GM23338 (cell line): ENCODE results near the gene CFDP1. TPM values are rescaled to one million over a fixed set of nuclear protein-coding genes. Genes with fewer than 3 reads are reported as not detected.

Experiments
- ATAC-seq: fragments of 200-7000 bp; cut with Tn5 transposase; 3 replicates; pipeline ENCODE4 v1.9.1; 2020
- DNase-seq: peaks from one replicate; pipeline ENCODE4 v3.0.0-alpha.2; 2015; ENCODE audit warnings: low spot score
- H2AFZ ChIP-seq: fragments of 200-600 bp; sonication (generic); 2 replicates; pipeline ENCODE4 v1.8.0; 2016; ENCODE audit warnings: antibody characterized with exemption, mild to moderate bottlenecking, moderate library complexity
- H3F3A ChIP-seq: fragments of 200-600 bp; sonication (generic); replicated peaks from 2 replicates; pipeline ENCODE4 v1.8.0; 2017; ENCODE audit warnings: antibody characterized with exemption, mixed run types, low read depth
- H3K27ac ChIP-seq: fragments of 200-600 bp; sonication (generic); 2 replicates; pipeline ENCODE4 v1.6.1; 2016; ENCODE audit warnings: low read depth
- H3K27me3 ChIP-seq: fragments of 200-600 bp; sonication (generic); 2 replicates; pipeline ENCODE4 v1.8.0; 2016; ENCODE audit warnings: mild to moderate bottlenecking, mixed run types, moderate library complexity; ENCODE audit not compliant: insufficient read depth
- H3K36me3 ChIP-seq: fragments of 200-600 bp; sonication (generic); 2 replicates; pipeline ENCODE4 v1.8.0; 2016; ENCODE audit warnings: mild to moderate bottlenecking; ENCODE audit not compliant: insufficient read depth
- H3K4me1 ChIP-seq: fragments of 200-600 bp; sonication (generic); 2 replicates; pipeline ENCODE4 v1.8.0; 2016; ENCODE audit warnings: mild to moderate bottlenecking, moderate library complexity; ENCODE audit not compliant: insufficient read depth
- H3K4me2 ChIP-seq: fragments of 200-600 bp; sonication (generic); 2 replicates; pipeline ENCODE4 v1.7.1; 2017; ENCODE audit warnings: mixed run types
- H3K4me3 ChIP-seq: fragments of 200-600 bp; sonication (generic); 2 replicates; pipeline ENCODE4 v1.6.1; 2016; ENCODE audit warnings: mixed run types
- H3K79me2 ChIP-seq: fragments of 200-600 bp; sonication (generic); replicated peaks from 2 replicates; pipeline ENCODE4 v1.8.0; 2017; ENCODE audit warnings: mild to moderate bottlenecking; ENCODE audit not compliant: insufficient read depth
- H3K9me2 ChIP-seq: fragments of 200-600 bp; sonication (generic); 2 replicates; pipeline ENCODE4 v1.8.0; 2017; ENCODE audit not compliant: insufficient read depth
- H4K20me1 ChIP-seq: fragments of 200-600 bp; sonication (generic); replicated peaks from 2 replicates; pipeline ENCODE4 v1.8.0; 2017; ENCODE audit warnings: mild to moderate bottlenecking; ENCODE audit not compliant: insufficient read depth
- H3K27ac Mint-ChIP-seq: 2 replicates; pipeline ENCODE4 v1.8.0; 2020; ENCODE audit warnings: inconsistent platforms, mild to moderate bottlenecking, moderate library complexity, mixed read lengths
- H3K27me3 Mint-ChIP-seq: 3 replicates; pipeline ENCODE4 v1.8.0; 2022; ENCODE audit warnings: low read depth, mild to moderate bottlenecking, moderate library complexity, mixed read lengths, inconsistent platforms; ENCODE audit not compliant: insufficient read depth, poor library complexity
- H3K36me3 Mint-ChIP-seq: 3 replicates; pipeline ENCODE4 v1.8.0; 2021; ENCODE audit warnings: low read depth, mild to moderate bottlenecking, inconsistent platforms, moderate library complexity, mixed read lengths
- H3K4me1 Mint-ChIP-seq: 3 replicates; pipeline ENCODE4 v1.8.0; 2020; ENCODE audit warnings: mild to moderate bottlenecking, inconsistent platforms, mixed read lengths
- H3K4me3 Mint-ChIP-seq: 3 replicates; pipeline ENCODE4 v1.8.0; 2021; ENCODE audit warnings: moderate library complexity, mild to moderate bottlenecking, inconsistent platforms, mixed read lengths
- H3K9me3 Mint-ChIP-seq: 3 replicates; pipeline ENCODE4 v1.8.0; 2020; ENCODE audit warnings: moderate library complexity, mild to moderate bottlenecking, inconsistent platforms, mixed read lengths
- CREB1 ChIP-seq: fragments of 250-450 bp; sonication (Bioruptor Pico); IDR thresholded peaks from 2 replicates; pipeline ENCODE4 v1.5.0; 2020; ENCODE audit warnings: low read depth, mild to moderate bottlenecking, moderate library complexity
- JUNB ChIP-seq: IDR thresholded peaks from one replicate; pipeline ENCODE4 v1.6.1; 2016; ENCODE audit warnings: antibody characterized with exemption; ENCODE audit not compliant: unreplicated experiment
- POLR2AphosphoS5 ChIP-seq: IDR thresholded peaks from 2 replicates; pipeline ENCODE4 v1.6.1; 2016; ENCODE audit warnings: antibody characterized with exemption, low read depth
- ZNF114 ChIP-seq: fragments of 250-450 bp; sonication (Bioruptor Pico); IDR thresholded peaks from 2 replicates; pipeline ENCODE4 v1.5.0; 2020; ENCODE audit warnings: mild to moderate bottlenecking, moderate library complexity
- polyA plus RNA-seq: library from polyadenylated mRNA; unstranded; fragments of >200 nt; fragmentation: Nextera tagmentation; extraction: Ambion mirVana; gene quantifications from 2 replicates; pipeline ENCODE4 v1.2.1, GENCODE V29; 2016
- total RNA-seq: library from RNA; depleted of rRNA; stranded (reverse); fragments of >200 nt; shearing (Covaris generic); gene quantifications from 2 replicates; pipeline ENCODE4 v1.2.3, GENCODE V29; 2014
- TF ChIP-seq, protein P1 (sequence below): fragments of 250-450 bp; sonication (Bioruptor Pico); IDR thresholded peaks from 2 replicates; pipeline ENCODE4 v1.5.0; 2020; ENCODE audit warnings: mild to moderate bottlenecking, moderate library complexity
- TF ChIP-seq, protein P2 (sequence below), 2 experiments: fragments of 200-600 bp in 1 of 2; sonication (generic) in 1 of 2; conservative IDR thresholded peaks; 2 replicates each; pipeline versions ENCODE4 v1.5.1 to v1.6.1; 2016 to 2017; ENCODE audit warnings: antibody characterized with exemption in 2 of 2, low read depth in 2 of 2, mild to moderate bottlenecking in 2 of 2, moderate library complexity in 1 of 2

CFDP1 gene
- total and polyA plus RNA-seq, 2 experiments from 2014 or later = 89.9 to 224 TPM

DNA sequence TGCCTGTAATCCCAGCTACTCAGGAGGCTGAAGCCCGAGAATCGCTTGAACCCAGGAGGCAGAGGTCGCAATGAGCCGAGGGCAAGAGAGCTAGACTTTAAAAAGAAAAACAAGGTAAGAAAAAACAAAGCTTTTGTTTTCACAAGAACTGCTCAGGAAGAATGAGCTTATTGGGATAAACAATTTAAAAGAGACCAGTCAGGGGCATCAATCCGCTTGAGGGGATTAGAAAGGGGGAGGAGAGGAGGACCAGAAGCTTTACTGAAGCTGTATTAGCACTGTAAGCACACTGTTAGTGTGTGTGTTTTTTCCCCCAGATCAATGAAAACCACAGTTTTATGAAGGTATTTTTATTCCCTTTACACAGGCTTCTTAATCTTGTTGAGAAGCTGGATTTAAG is 22.4 kb upstream of the CFDP1 start (continued):
- TF ChIP-seq, protein P1, sequence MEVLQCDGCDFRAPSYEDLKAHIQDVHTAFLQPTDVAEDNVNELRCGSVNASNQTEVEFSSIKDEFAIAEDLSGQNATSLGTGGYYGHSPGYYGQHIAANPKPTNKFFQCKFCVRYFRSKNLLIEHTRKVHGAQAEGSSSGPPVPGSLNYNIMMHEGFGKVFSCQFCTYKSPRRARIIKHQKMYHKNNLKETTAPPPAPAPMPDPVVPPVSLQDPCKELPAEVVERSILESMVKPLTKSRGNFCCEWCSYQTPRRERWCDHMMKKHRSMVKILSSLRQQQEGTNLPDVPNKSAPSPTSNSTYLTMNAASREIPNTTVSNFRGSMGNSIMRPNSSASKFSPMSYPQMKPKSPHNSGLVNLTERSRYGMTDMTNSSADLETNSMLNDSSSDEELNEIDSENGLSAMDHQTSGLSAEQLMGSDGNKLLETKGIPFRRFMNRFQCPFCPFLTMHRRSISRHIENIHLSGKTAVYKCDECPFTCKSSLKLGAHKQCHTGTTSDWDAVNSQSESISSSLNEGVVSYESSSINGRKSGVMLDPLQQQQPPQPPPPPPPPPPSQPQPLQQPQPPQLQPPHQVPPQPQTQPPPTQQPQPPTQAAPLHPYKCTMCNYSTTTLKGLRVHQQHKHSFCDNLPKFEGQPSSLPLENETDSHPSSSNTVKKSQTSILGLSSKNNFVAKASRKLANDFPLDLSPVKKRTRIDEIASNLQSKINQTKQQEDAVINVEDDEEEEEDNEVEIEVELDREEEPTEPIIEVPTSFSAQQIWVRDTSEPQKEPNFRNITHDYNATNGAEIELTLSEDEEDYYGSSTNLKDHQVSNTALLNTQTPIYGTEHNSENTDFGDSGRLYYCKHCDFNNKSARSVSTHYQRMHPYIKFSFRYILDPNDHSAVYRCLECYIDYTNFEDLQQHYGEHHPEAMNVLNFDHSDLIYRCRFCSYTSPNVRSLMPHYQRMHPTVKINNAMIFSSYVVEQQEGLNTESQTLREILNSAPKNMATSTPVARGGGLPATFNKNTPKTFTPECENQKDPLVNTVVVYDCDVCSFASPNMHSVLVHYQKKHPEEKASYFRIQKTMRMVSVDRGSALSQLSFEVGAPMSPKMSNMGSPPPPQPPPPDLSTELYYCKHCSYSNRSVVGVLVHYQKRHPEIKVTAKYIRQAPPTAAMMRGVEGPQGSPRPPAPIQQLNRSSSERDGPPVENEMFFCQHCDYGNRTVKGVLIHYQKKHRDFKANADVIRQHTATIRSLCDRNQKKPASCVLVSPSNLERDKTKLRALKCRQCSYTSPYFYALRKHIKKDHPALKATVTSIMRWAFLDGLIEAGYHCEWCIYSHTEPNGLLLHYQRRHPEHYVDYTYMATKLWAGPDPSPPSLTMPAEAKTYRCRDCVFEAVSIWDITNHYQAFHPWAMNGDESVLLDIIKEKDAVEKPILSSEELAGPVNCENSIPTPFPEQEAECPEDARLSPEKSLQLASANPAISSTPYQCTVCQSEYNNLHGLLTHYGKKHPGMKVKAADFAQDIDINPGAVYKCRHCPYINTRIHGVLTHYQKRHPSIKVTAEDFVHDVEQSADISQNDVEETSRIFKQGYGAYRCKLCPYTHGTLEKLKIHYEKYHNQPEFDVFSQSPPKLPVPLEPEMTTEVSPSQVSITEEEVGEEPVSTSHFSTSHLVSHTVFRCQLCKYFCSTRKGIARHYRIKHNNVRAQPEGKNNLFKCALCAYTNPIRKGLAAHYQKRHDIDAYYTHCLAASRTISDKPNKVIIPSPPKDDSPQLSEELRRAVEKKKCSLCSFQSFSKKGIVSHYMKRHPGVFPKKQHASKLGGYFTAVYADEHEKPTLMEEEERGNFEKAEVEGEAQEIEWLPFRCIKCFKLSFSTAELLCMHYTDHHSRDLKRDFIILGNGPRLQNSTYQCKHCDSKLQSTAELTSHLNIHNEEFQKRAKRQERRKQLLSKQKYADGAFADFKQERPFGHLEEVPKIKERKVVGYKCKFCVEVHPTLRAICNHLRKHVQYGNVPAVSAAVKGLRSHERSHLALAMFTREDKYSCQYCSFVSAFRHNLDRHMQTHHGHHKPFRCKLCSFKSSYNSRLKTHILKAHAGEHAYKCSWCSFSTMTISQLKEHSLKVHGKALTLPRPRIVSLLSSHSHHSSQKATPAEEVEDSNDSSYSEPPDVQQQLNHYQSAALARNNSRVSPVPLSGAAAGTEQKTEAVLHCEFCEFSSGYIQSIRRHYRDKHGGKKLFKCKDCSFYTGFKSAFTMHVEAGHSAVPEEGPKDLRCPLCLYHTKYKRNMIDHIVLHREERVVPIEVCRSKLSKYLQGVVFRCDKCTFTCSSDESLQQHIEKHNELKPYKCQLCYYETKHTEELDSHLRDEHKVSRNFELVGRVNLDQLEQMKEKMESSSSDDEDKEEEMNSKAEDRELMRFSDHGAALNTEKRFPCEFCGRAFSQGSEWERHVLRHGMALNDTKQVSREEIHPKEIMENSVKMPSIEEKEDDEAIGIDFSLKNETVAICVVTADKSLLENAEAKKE (CRISPR knock-in tag) = no peak

DNA sequence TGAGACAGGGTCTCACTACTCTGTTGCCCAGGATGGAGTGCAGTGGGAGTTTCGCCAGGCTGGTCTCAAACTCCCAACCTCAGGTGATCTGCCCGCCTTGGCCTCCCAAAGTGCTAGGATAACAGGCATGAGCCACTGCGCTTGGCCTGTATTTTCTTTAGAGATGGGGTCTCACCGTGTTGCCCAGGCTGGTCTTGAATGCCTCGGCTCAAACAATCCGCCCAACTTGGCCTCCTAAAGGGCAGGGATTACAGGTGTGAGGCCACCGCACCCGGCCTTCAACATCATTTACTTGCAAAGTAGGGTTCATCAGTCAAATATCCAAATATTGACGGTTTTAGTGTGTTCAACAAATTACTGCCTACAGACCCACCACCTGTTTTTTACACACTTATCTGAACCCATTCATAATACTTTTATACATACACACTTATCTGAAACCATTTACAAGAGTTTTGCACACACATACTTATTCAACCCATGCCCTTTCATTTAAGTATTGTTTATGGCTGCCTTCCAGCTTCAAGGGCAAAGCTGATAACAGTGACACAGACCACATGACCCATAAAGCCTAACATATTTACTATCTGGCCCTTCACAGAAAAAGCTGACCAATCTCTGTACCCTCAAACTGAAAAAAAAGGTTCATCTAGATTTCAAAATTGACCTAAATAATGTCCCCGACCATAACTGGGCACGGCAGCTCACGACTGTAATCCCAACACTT is 19.3 kb upstream of the CFDP1 start:
- Mint-ChIP-seq H3K9me3 (no peaks in the 10 kb centered on the region), H3K27me3 (peaks cover 6% of the 10 kb centered on the region), H3K36me3 (peaks cover 16% of the 10 kb centered on the region; the same call in 2 of the 3 replicates), H3K4me3 (no peak overlapping the region), H3K27ac (no peak overlapping the region), H3K4me1 (peaks cover 28% of the 10 kb centered on the region)
- peaks cover 82% of the 10 kb centered on the region for H3K79me2 ChIP-seq
- no peaks in the 10 kb centered on the region for H3K9me2 ChIP-seq
- no peak overlapping the region for H3K4me2 ChIP-seq
- H2AFZ ChIP-seq = no peak overlapping the region
- ATAC-seq (no peak), DNase-seq (no peak)
- H3K27ac ChIP-seq = no peak overlapping the region
- H3K36me3 ChIP-seq = no peaks in the 10 kb centered on the region
- H3K4me1 ChIP-seq = peaks cover 20% of the 10 kb centered on the region
- no peak for TF ChIP-seq ZNF114 (CRISPR knock-in tag)
- TF ChIP-seq JUNB = no peak
- TF ChIP-seq CREB1 (CRISPR knock-in tag) = no peak
- TF ChIP-seq, protein P2, sequence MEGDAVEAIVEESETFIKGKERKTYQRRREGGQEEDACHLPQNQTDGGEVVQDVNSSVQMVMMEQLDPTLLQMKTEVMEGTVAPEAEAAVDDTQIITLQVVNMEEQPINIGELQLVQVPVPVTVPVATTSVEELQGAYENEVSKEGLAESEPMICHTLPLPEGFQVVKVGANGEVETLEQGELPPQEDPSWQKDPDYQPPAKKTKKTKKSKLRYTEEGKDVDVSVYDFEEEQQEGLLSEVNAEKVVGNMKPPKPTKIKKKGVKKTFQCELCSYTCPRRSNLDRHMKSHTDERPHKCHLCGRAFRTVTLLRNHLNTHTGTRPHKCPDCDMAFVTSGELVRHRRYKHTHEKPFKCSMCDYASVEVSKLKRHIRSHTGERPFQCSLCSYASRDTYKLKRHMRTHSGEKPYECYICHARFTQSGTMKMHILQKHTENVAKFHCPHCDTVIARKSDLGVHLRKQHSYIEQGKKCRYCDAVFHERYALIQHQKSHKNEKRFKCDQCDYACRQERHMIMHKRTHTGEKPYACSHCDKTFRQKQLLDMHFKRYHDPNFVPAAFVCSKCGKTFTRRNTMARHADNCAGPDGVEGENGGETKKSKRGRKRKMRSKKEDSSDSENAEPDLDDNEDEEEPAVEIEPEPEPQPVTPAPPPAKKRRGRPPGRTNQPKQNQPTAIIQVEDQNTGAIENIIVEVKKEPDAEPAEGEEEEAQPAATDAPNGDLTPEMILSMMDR (conservative IDR thresholded peaks at IDR 0.05; ENCODE audit: low read depth in 2 of 2) = no peak
- no peak for TF ChIP-seq POLR2AphosphoS5
- H3F3A ChIP-seq = no peaks in the 10 kb centered on the region
- H3K4me3 ChIP-seq = no peak overlapping the region
- H4K20me1 ChIP-seq = peaks cover 43% of the 10 kb centered on the region
- no peaks in the 10 kb centered on the region for H3K27me3 ChIP-seq
